CD4-positive, alpha-beta T cell (primary cell): ENCODE data around the gene IQSEC2. TPM values are rescaled to one million over a fixed set of nuclear protein-coding genes. Genes with fewer than 3 reads are reported as not detected.

Experiments
- ATAC-seq: fragments of 200-7000 bp; cut with Tn5 transposase; one replicate; pipeline ENCODE4 v1.10.0; 2022; ENCODE audit warnings: mild to moderate bottlenecking; ENCODE audit not compliant: poor library complexity
- CTCF ChIA-PET: fragments of 350-600 bp; sonication (Branson Sonifier 250); formaldehyde crosslinking; loops from one replicate; lab custom pipeline; 2021; ENCODE audit warnings: antibody characterized with exemption, inconsistent platforms; lab: Charles Lee
- POLR2A ChIA-PET: fragments of 350-600 bp; sonication (Branson Sonifier 250); formaldehyde crosslinking; loops from one replicate; lab custom pipeline; 2021; ENCODE audit warnings: antibody characterized with exemption, inconsistent platforms; lab: Charles Lee
- DNase-seq, 14 experiments: peaks; one replicate each; pipeline ENCODE4 v3.0.0-alpha.2; 2013 to 2020; ENCODE audit warnings: mixed read lengths in 2 of 14
- H3K27ac ChIP-seq, 2 donors: one replicate each; pipeline versions ENCODE4 v1.5.1 to v1.7.0; 2013; ENCODE audit warnings: low read length in 2 of 2, low read depth in 1 of 2, mild to moderate bottlenecking in 1 of 2
- H3K27me3 ChIP-seq, 2 experiments: 1 replicate in 1 of 2; 2 replicates in 1 of 2; pipeline versions ENCODE4 v1.6.1 to v1.7.0; 2013; ENCODE audit warnings: low read length in 2 of 2, control low read depth in 1 of 2, mild to moderate bottlenecking in 1 of 2, moderate library complexity in 1 of 2; ENCODE audit not compliant: insufficient read depth in 2 of 2, control insufficient read depth in 1 of 2
- H3K36me3 ChIP-seq: one replicate; pipeline ENCODE4 v1.6.1; 2013; ENCODE audit warnings: low read length, control low read depth; ENCODE audit not compliant: insufficient read depth
- H3K4me1 ChIP-seq: one replicate; pipeline ENCODE4 v1.6.1; 2013; ENCODE audit warnings: low read length, control low read depth; ENCODE audit not compliant: insufficient read depth
- H3K4me3 ChIP-seq: one replicate; pipeline ENCODE4 v1.5.1; 2013; ENCODE audit warnings: mild to moderate bottlenecking, low read length, moderate library complexity
- H3K9me3 ChIP-seq, 2 experiments: 1 replicate in 1 of 2; 2 replicates in 1 of 2; pipeline versions ENCODE4 v1.6.1 to v1.7.0; 2013; ENCODE audit warnings: low read length in 2 of 2, mild to moderate bottlenecking in 2 of 2, control low read depth in 1 of 2, moderate library complexity in 1 of 2; ENCODE audit not compliant: control insufficient read depth in 1 of 2, insufficient read depth in 1 of 2
- H3K27ac Mint-ChIP-seq: one replicate; pipeline ENCODE4 v1.8.0; 2020; ENCODE audit warnings: mixed read lengths
- H3K27me3 Mint-ChIP-seq: one replicate; pipeline ENCODE4 v1.8.0; 2021; ENCODE audit warnings: mixed read lengths
- H3K36me3 Mint-ChIP-seq: one replicate; pipeline ENCODE4 v1.8.0; 2021; ENCODE audit warnings: low read depth, mixed read lengths
- H3K4me1 Mint-ChIP-seq: one replicate; pipeline ENCODE4 v1.8.0; 2021; ENCODE audit warnings: low read depth, mixed read lengths
- H3K4me3 Mint-ChIP-seq: one replicate; pipeline ENCODE4 v1.8.0; 2020; ENCODE audit warnings: mild to moderate bottlenecking, mixed read lengths
- H3K9me3 Mint-ChIP-seq: one replicate; pipeline ENCODE4 v1.8.0; 2020; ENCODE audit warnings: mixed read lengths
- CTCF ChIP-seq: fragments of 200-600 bp; IDR thresholded peaks from one replicate; pipeline ENCODE4 v1.8.0; 2022; ENCODE audit warnings: antibody characterized with exemption, mild to moderate bottlenecking
- intact Hi-C, 2 experiments: fragments of 100-400 bp; cut with DNase I in 1 of 2; cut with micrococcal nuclease in 1 of 2; formaldehyde crosslinking; loops; one replicate each; pipeline versions ENCODE4 v1.15.1 to v1.9.0; 2023 to 2025; cut with DNase I, micrococcal nuclease
- total RNA-seq, 174 experiments: library from RNA in 2 of 174; stranded (reverse) in 2 of 174; gene quantifications; one replicate each; pipeline ENCODE4 v1.2.3 and lab custom pipeline; 2021 to 2026

Gene IQSEC2
- total RNA-seq, 2 experiments from 2014 or later = 0.85 to 2.2 TPM

GRCh38 chrX:53254570-53255461 is 26.6 kb downstream of the IQSEC2 start:
- Histone ChIP-seq H3K4me3 (no peak overlapping the region), H3K36me3 (no peaks in the 10 kb centered on the region), H3K27me3 (no peaks in the 10 kb centered on the region), H3K9me3 (no peaks in the 10 kb centered on the region), H3K27ac (no peak overlapping the region), H3K4me1 (no peaks in the 10 kb centered on the region)
- ChIA-PET POLR2A (interaction anchor here (0.7 kb wide), 1 partner anchor 24 kb away, joined by 4 read pairs; no protein-coding TSS in a partner anchor), CTCF (interaction anchor here (0.7 kb wide), 1 partner anchor 13 kb away, joined by 3 read pairs; no protein-coding TSS in a partner anchor)
- H3K27me3 Mint-ChIP-seq = no peaks in the 10 kb centered on the region
- H3K36me3 Mint-ChIP-seq = no peaks in the 10 kb centered on the region
- DNase-seq (no peak), ATAC-seq (no peak)
- TF ChIP-seq CTCF = no peak
- no peak overlapping the region for H3K4me3 Mint-ChIP-seq
- intact Hi-C loops = no loop called here
- no peaks in the 10 kb centered on the region for H3K4me1 Mint-ChIP-seq
- no peaks in the 10 kb centered on the region for H3K9me3 Mint-ChIP-seq
- H3K27ac Mint-ChIP-seq = no peak overlapping the region

- DNase-seq (no peak), ATAC-seq (no peak)
- no peaks in the 10 kb centered on the region for H3K36me3 ChIP-seq
- no peak overlapping the region for H3K4me3 ChIP-seq
- H3K4me1 ChIP-seq = no peaks in the 10 kb centered on the region
- H3K9me3 ChIP-seq = no peaks in the 10 kb centered on the region
- TF ChIP-seq CTCF = no peak
- no peaks in the 10 kb centered on the region for H3K27me3 ChIP-seq
- Mint-ChIP-seq H3K36me3 (no peaks in the 10 kb centered on the region), H3K4me1 (no peaks in the 10 kb centered on the region), H3K4me3 (no peak overlapping the region), H3K9me3 (no peaks in the 10 kb centered on the region), H3K27ac (no peak overlapping the region), H3K27me3 (no peaks in the 10 kb centered on the region)
- ChIA-PET POLR2A (no interaction called here), CTCF (interaction anchor here (0.6 kb wide), 1 partner anchor 1180 kb away, joined by 3 read pairs; no protein-coding TSS in a partner anchor)
- H3K27ac ChIP-seq = no peak overlapping the region
- intact Hi-C loops = no loop called here
These were observed 27.9 kb downstream of the IQSEC2 start for GRCh38 chrX:53253293-53254020.

- H3K27ac ChIP-seq = no peak overlapping the region
- POLR2A ChIA-PET = no interaction called here
- H3K27me3 Mint-ChIP-seq = no peaks in the 10 kb centered on the region
- intact Hi-C loops = no loop called here
- no peak for TF ChIP-seq CTCF
- no peaks in the 10 kb centered on the region for H3K4me1 ChIP-seq
- no peak overlapping the region for H3K27ac Mint-ChIP-seq
- DNase-seq (no peak), ATAC-seq (no peak)
- no peaks in the 10 kb centered on the region for H3K27me3 ChIP-seq
- H3K4me3 Mint-ChIP-seq = no peak overlapping the region
- no peaks in the 10 kb centered on the region for H3K9me3 ChIP-seq
- no peaks in the 10 kb centered on the region for H3K9me3 Mint-ChIP-seq
- H3K36me3 ChIP-seq = no peaks in the 10 kb centered on the region
- CTCF ChIA-PET = no interaction called here
- H3K36me3 Mint-ChIP-seq = no peaks in the 10 kb centered on the region
- no peaks in the 10 kb centered on the region for H3K4me1 Mint-ChIP-seq
- H3K4me3 ChIP-seq = no peak overlapping the region
These were observed 30.1 kb downstream of the IQSEC2 start for GRCh38 chrX:53251307-53251706.
